ENCODE data around the gene ST6GAL1.

Gene ST6GAL1

DNA sequence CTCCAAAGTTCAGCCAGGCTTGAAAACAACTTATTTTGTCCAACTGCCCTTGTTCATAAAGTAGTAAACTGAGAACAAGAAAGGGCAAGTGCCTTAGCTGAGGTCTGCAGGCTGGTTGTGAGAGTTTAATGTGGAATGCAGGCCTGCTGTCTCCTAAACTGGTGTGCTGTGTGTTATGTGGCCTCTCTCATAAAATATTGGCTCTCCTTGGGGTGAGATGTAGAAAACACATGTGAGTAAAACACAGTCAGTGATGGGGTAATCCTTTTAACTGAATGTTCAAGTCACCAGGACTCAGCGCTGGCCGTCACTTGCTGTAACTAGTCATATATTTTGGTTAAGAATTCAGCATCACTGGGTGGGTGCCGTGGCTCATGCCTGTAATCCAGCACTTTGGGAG is 7.1 kb upstream of the ST6GAL1 start:
- TF ChIP-seq, protein P1, sequence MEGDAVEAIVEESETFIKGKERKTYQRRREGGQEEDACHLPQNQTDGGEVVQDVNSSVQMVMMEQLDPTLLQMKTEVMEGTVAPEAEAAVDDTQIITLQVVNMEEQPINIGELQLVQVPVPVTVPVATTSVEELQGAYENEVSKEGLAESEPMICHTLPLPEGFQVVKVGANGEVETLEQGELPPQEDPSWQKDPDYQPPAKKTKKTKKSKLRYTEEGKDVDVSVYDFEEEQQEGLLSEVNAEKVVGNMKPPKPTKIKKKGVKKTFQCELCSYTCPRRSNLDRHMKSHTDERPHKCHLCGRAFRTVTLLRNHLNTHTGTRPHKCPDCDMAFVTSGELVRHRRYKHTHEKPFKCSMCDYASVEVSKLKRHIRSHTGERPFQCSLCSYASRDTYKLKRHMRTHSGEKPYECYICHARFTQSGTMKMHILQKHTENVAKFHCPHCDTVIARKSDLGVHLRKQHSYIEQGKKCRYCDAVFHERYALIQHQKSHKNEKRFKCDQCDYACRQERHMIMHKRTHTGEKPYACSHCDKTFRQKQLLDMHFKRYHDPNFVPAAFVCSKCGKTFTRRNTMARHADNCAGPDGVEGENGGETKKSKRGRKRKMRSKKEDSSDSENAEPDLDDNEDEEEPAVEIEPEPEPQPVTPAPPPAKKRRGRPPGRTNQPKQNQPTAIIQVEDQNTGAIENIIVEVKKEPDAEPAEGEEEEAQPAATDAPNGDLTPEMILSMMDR (IDR thresholded peaks at IDR 0.05) = no peak

DNA sequence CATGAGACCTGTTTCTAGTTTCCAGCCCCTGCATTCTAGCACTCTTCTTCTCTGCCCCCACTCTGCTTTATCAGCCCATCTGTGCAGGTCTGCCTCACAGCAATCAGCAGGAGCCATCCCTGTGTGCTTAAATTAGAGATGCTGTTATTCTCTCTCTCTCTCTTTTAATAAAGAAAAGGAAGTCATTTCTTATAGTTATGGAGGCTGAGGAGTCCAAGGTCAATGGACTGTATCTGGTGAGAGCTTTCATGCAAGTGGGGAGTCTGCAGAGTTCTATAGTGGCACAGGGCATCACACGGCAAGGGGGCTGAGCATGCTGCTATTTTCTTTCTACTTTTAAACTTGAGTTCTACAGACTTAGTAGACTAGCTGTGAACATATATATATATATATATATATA is 4.5 kb upstream of the ST6GAL1 start:
- TF ChIP-seq, protein P1 (IDR thresholded peaks at IDR 0.05) = no peak

DNA sequence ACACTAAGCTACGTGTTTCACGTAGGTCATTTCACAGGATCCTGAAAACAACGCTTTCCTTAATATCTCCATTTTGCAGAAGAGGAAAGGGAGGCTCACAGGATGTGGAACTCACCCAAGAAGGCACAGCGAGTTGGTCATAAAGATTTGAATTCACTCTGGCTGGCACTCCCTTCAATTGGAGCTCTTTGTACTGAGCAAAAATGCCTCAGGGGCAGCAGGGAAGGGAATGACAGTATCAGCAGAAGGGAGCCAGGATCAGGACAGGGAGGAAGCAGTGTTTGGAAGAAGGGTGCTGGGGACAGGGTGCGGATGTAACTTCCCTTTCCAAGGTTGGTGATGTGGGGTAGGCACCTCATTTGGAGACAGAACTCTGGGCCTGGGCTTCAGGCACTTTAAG is 1.1 kb upstream of the ST6GAL1 start:
- TF ChIP-seq, protein P1 (IDR thresholded peaks at IDR 0.05) = no peak

DNA sequence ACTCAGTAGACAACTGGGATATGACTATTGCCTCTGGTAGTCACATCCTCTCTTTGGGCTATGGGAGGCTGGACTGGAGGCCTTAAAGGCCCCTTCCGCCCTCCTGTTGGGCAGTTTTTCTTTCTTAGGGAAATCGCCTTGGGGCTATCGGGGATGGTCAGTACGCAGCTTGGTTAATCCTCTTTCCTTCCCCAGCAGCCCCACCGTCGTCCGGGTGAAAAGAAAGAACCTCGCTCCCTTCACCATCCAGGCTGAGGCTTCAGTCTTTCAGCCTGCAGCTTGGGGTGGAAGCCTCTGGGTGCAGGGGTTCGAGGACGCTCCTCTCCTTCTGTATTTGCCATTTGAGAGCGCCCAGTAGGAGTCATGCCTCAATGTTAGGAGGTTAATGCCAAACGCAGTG is 641 bp upstream of the ST6GAL1 start:
- TF ChIP-seq, protein P1 (IDR thresholded peaks at IDR 0.05) = no peak

DNA sequence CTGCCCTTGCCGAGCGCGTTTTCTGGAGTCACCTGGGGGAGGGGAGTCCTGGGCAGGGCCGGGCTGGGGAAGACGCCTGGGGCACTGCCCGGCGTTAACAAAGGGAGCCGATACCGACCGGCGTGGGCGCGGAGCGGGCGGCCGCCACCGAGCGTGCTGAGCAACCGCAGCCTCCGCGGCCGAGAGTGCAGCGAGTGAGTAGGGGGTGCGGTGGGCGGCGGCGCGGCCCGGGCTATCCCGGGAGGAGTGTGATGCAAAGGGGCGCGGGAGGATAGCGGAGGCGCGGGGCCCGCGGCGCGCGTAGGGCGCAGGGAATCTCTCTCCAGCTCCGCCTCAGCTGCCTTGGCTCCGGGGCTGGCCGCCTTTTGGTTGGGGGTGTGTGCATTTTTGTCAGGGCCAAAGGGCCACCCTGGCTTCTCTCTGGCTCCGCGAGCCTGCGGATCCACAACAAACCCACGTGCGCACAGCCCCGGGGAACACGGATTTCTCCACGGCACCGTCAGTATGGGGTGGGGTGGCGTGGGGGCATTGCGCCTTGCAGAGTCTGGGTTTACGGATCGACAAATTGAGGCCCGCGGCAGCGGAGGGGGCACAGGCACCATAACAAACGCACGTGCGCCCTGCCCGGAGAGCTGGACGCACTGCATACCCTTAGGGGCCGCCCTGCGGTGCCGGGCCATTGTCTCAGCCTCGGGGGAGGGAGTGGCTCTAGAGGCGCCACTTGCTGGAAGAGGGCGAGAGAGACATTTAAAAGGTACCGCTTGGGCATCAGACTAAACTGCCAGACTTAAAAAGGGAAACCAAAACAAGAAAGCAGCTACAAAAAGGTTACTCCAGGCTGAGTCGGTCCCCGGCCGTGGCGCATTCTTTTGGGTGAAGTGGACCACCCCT is 560 bp downstream of the ST6GAL1 start:
- TF ChIP-seq, protein P1 (IDR thresholded peaks at IDR 0.05) = peak; percentile 14; the same call in 1 of the 2 replicates

DNA sequence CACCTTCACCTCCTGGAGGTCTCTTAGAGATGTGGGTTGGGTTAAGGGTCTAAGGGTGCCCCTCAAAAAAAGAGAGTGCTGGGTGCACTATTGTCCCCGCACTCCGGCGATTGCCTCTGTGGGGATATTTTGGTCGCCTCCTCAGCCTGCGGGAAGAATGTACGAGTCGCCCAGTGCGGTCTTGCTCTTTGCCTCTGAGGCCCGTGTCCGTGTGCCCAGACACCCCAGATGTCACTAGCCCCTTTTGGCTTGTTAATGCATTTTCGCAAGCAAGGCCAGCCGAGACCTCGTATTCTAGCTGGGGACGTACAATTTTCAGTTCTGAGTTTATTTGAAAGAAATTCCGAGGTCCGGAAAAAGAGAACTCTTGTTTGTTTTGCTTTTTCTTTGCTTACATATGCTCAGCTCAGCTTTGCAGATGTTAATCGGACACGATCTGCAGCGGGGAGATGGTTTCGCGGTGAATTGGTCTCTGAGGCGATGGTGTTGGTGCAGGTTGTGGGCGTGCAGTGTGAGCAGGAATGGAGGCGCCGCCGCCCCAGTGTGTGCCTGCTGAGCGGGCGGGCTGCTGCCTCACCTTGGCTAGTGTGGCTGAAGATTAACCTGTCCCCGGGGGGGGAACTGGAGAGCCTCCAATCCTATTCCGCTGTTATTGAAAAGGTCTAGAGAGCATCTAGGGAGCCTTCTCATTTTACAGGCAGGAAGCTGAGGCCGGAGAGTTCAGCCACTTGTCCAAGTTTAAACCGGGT is 1.4 kb downstream of the ST6GAL1 start:
- TF ChIP-seq, protein P1 (IDR thresholded peaks at IDR 0.05) = no peak

DNA sequence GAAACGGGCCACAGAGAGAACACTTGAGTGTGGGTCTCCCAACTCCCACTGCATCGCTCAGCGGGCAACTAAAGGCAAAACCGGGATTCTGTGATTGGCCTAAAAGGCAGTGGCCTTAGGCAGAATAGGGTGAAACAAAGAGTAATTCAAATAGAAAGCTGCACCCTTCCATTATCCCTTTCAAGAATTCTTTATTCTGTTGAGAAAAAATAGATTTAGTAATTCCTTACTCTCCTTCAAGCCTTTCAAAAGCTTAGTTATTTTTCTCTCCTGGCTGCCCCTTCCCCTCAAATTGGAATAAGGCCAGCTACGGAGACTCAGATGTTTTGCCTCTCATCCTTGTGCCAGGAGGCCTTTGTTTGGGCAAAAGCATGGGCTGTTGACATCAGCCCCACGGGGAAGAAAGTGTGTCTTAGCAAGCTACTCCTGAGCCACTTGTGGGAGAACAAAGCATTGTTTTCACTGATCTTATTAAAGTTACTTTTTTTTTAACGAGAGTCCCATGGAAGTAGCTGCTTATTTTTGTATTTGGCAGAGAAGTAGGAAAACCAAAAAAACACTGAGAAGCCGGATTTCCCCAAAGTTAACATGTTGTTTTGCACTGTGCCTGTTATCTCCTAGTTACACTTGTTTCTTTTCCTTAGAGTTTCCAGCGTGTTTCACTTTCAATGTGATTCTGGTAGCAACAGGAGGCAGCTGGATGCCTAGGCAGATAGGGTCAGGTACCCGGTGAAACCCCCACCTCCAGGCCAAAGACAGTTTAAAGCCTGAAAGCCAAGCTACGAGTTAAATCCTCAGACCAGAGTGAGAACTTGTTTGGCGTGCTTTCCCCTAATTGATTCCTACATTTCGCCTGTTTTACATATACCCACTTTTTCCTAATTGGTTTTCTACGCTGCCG is 2.2 kb downstream of the ST6GAL1 start:
- TF ChIP-seq, protein P1 (IDR thresholded peaks at IDR 0.05) = no peak

Data from LNCAP (cell line).